HepG2 (cell line): ENCODE data around the gene TTN.

Experiments
- CTCF ChIP-seq: sonication (generic); formaldehyde crosslinking; IDR thresholded peaks from 2 replicates; pipeline ENCODE4 v1.5.0; 2020; ENCODE audit warnings: mild to moderate bottlenecking, missing genetic modification reagents, moderate library complexity
- KAT7 ChIP-seq: IDR thresholded peaks from 2 replicates; pipeline ENCODE4 v1.6.1; 2018; ENCODE audit warnings: borderline replicate concordance, missing compliant biosample characterization

GRCh38 chr2:178484245-178485041, 322.8 kb downstream of the TTN start:
- no peak for TF ChIP-seq KAT7 (CRISPR knock-in tag)
- no peak for TF ChIP-seq CTCF (CRISPR knock-in tag)
